ENCODE data around the gene KCNK5. TPM values are rescaled to one million over a fixed set of nuclear protein-coding genes. Genes with fewer than 3 reads are reported as not detected.

The KCNK5 gene
- total RNA-seq, 2 experiments from 2014 or later, result 0.30 to 0.47 TPM

DNA sequence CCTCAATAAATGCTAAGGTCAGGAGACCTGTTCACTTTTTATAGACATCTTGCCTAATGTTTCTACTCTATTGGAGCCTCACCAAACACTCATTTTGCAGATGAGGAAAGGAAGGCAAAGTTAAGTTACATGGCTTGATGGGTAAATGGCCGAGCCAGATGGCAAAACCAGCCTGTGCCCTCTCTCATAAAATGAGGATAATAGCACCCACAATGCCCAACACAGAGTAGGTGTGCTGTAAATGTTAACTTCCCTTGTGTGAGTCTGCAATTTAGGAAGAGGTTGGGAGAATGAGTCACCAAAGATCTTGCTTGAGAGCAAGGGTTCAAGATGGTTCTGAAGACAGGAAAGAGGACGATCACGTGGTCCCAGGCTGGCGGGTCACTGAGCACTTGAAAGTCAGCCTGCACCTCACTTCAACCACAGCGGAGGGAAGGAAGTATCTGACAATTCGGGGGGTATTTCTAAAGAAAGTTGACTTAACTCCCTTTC is 3.3 kb downstream of the KCNK5 start:
- Histone ChIP-seq H3K36me3 (ENCODE audit: insufficient read depth, low read length) (no peaks in the 10 kb centered on the region), H3K27ac (ENCODE audit: low read depth in 1 of 2, low read length in 2 of 2) (no peak overlapping the region), H3K4me1 (ENCODE audit: insufficient read depth, low read length) (peaks cover 55% of the 10 kb centered on the region), H3K9me3 (ENCODE audit: control insufficient read depth in 1 of 2, insufficient read depth in 1 of 2, low read length in 2 of 2) (no peaks in the 10 kb centered on the region), H3K4me3 (ENCODE audit: low read length) (no peak overlapping the region), H3K27me3 (ENCODE audit: control insufficient read depth in 1 of 2, insufficient read depth in 2 of 2, low read length in 2 of 2) (peaks cover 6 to 8% of the 10 kb centered on the region in 2 experiments)
- H3K27me3 Mint-ChIP-seq, result no peaks in the 10 kb centered on the region
- no peak overlapping the region for H3K27ac Mint-ChIP-seq
- ATAC-seq (ENCODE audit: poor library complexity) (peak; percentile 26), DNase-seq (peak in 10 of 14 experiments; percentile 5 to 72 (median 23))
- POLR2A ChIA-PET, result no interaction called here
- peak overlapping the region; percentile 44 for H3K4me3 Mint-ChIP-seq
- CTCF ChIA-PET, result no interaction called here
- peaks cover 34% of the 10 kb centered on the region for H3K4me1 Mint-ChIP-seq (ENCODE audit: low read depth)
- intact Hi-C loops (cut with DNase I, micrococcal nuclease), result no loop called here
- H3K9me3 Mint-ChIP-seq, result no peaks in the 10 kb centered on the region
- no peaks in the 10 kb centered on the region for H3K36me3 Mint-ChIP-seq (ENCODE audit: low read depth)
- TF ChIP-seq, protein P1, sequence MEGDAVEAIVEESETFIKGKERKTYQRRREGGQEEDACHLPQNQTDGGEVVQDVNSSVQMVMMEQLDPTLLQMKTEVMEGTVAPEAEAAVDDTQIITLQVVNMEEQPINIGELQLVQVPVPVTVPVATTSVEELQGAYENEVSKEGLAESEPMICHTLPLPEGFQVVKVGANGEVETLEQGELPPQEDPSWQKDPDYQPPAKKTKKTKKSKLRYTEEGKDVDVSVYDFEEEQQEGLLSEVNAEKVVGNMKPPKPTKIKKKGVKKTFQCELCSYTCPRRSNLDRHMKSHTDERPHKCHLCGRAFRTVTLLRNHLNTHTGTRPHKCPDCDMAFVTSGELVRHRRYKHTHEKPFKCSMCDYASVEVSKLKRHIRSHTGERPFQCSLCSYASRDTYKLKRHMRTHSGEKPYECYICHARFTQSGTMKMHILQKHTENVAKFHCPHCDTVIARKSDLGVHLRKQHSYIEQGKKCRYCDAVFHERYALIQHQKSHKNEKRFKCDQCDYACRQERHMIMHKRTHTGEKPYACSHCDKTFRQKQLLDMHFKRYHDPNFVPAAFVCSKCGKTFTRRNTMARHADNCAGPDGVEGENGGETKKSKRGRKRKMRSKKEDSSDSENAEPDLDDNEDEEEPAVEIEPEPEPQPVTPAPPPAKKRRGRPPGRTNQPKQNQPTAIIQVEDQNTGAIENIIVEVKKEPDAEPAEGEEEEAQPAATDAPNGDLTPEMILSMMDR (IDR thresholded peaks at IDR 0.05), result no peak

DNA sequence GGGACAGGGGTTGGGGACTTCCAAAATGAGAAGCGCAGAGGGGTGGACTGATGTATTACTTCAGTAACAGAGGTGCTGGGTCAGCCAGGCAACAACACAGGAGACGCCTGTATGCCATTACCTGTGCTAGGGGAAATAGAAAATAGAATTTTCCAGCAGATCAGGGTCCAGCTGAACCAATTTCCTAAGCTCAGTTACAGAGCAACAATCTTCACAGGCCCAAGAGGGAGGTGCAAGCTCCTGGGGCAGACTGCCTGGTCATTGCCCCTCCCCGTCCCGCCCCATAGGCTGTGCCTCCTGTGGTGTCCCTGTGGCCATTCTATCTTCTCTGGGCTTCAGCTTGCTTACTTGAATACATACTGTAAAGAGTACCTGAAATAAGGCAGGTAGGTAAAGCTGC is 3.7 kb downstream of the KCNK5 start:
- no peak overlapping the region for H3K4me3 ChIP-seq (ENCODE audit: low read length)
- DNase-seq (peak in 1 of 14 experiments; percentile 4), ATAC-seq (ENCODE audit: poor library complexity) (no peak)
- ChIA-PET POLR2A (no interaction called here), CTCF (no interaction called here)
- peaks cover 6 to 8% of the 10 kb centered on the region in 2 experiments for H3K27me3 ChIP-seq (ENCODE audit: control insufficient read depth in 1 of 2, insufficient read depth in 2 of 2, low read length in 2 of 2)
- intact Hi-C loops (cut with DNase I, micrococcal nuclease), result no loop called here
- H3K27ac ChIP-seq (ENCODE audit: low read depth in 1 of 2, low read length in 2 of 2), result no peak overlapping the region
- H3K27ac Mint-ChIP-seq, result no peak overlapping the region
- H3K9me3 ChIP-seq (ENCODE audit: control insufficient read depth in 1 of 2, insufficient read depth in 1 of 2, low read length in 2 of 2), result no peaks in the 10 kb centered on the region
- peaks cover 34% of the 10 kb centered on the region for H3K4me1 Mint-ChIP-seq (ENCODE audit: low read depth)
- TF ChIP-seq, protein P1 (IDR thresholded peaks at IDR 0.05), result no peak
- no peaks in the 10 kb centered on the region for H3K36me3 Mint-ChIP-seq (ENCODE audit: low read depth)
- no peaks in the 10 kb centered on the region for H3K36me3 ChIP-seq (ENCODE audit: insufficient read depth, low read length)
- no peaks in the 10 kb centered on the region for H3K9me3 Mint-ChIP-seq
- no peaks in the 10 kb centered on the region for H3K27me3 Mint-ChIP-seq
- H3K4me3 Mint-ChIP-seq, result peak overlapping the region; percentile 9
- H3K4me1 ChIP-seq (ENCODE audit: insufficient read depth, low read length), result peaks cover 55% of the 10 kb centered on the region

DNA sequence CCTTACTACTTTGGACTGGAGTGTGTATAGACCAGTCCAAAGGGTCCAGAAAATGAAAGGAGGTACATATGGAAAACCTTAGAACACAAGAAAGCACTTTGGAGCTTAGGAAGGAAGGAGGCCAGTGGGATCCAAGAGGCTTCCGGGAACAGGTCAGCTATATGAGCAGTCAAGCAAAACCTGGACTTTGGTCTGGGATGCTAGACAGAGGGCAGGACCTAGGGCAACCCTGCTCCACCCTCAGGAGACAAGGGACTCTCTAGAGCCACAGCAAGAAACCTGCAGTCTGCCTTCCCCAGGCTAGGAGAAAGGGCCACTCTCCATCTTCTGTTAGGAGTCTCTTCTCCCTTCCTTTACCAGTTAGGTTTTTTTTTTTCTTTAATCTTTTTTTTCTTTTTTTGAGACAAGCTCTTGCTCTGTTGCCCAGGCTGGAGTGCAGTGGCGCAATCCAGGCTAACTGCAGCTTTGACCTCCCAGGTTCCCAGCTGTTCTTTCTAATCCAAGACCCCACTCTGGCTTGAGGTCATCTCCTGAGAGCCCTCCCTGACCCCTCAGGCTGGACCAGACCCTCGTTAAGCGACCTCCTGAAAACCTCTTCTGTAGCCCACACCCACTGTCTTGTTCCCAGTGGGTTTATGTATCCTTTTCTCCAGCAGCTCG is 4.6 kb downstream of the KCNK5 start:
- H3K27ac Mint-ChIP-seq, result no peak overlapping the region
- H3K9me3 ChIP-seq (ENCODE audit: control insufficient read depth in 1 of 2, insufficient read depth in 1 of 2, low read length in 2 of 2), result no peaks in the 10 kb centered on the region
- intact Hi-C loops (cut with DNase I, micrococcal nuclease), result no loop called here
- TF ChIP-seq, protein P1 (IDR thresholded peaks at IDR 0.05), result no peak
- no peaks in the 10 kb centered on the region for H3K36me3 ChIP-seq (ENCODE audit: insufficient read depth, low read length)
- ATAC-seq (ENCODE audit: poor library complexity) (no peak), DNase-seq (no peak)
- peaks cover 34% of the 10 kb centered on the region for H3K4me1 Mint-ChIP-seq (ENCODE audit: low read depth)
- ChIA-PET CTCF (interaction anchor here (0.8 kb wide), 1 partner anchor 26 kb away, joined by 4 read pairs; no protein-coding TSS in a partner anchor), POLR2A (no interaction called here)
- H3K36me3 Mint-ChIP-seq (ENCODE audit: low read depth), result no peaks in the 10 kb centered on the region
- peaks cover 50% of the 10 kb centered on the region for H3K4me1 ChIP-seq (ENCODE audit: insufficient read depth, low read length)
- no peaks in the 10 kb centered on the region for H3K27me3 Mint-ChIP-seq
- H3K9me3 Mint-ChIP-seq, result no peaks in the 10 kb centered on the region
- peaks cover 6 to 8% of the 10 kb centered on the region in 2 experiments for H3K27me3 ChIP-seq (ENCODE audit: control insufficient read depth in 1 of 2, insufficient read depth in 2 of 2, low read length in 2 of 2)
- H3K4me3 ChIP-seq (ENCODE audit: low read length), result no peak overlapping the region
- H3K27ac ChIP-seq (ENCODE audit: low read depth in 1 of 2, low read length in 2 of 2), result no peak overlapping the region
- no peak overlapping the region for H3K4me3 Mint-ChIP-seq

Data from CD4-positive, alpha-beta T cell (primary cell).